MM.1S (cell line): ENCODE measurements around the gene ADGRF1.

Experiments used
- DNase-seq: peaks from one replicate; pipeline ENCODE4 v3.0.0-alpha.2; 2015
- H2AFZ ChIP-seq: fragments of 300-600 bp; sonication (generic); 2 replicates; pipeline ENCODE4 v1.6.0; 2016; ENCODE audit warnings: antibody characterized with exemption, low read length
- H3F3A ChIP-seq: fragments of 300-600 bp; sonication (generic); 2 replicates; pipeline ENCODE4 v1.6.1; 2016; ENCODE audit warnings: mild to moderate bottlenecking, antibody characterized with exemption, low read length, moderate library complexity, mixed read lengths; ENCODE audit not compliant: insufficient read depth
- H3K27ac ChIP-seq: fragments of 300-600 bp; sonication (generic); 2 replicates; pipeline ENCODE4 v1.5.1; 2016; ENCODE audit warnings: mild to moderate bottlenecking, low read length
- H3K27me3 ChIP-seq: fragments of 300-600 bp; sonication (generic); replicated peaks from 2 replicates; pipeline ENCODE4 v1.6.0; 2016; ENCODE audit warnings: low read length; ENCODE audit not compliant: insufficient read depth
- H3K36me3 ChIP-seq: fragments of 300-600 bp; sonication (generic); replicated peaks from 2 replicates; pipeline ENCODE4 v1.6.1; 2016; ENCODE audit warnings: mild to moderate bottlenecking, low read length, mixed read lengths; ENCODE audit not compliant: insufficient read depth
- H3K4me1 ChIP-seq: fragments of 300-600 bp; sonication (generic); 2 replicates; pipeline ENCODE4 v1.6.1; 2016; ENCODE audit warnings: low read length, mixed read lengths
- H3K4me2 ChIP-seq: fragments of 300-600 bp; sonication (generic); 2 replicates; pipeline ENCODE4 v1.6.0; 2016; ENCODE audit warnings: low read depth, low read length
- H3K4me3 ChIP-seq: fragments of 300-600 bp; sonication (generic); 2 replicates; pipeline ENCODE4 v1.5.1; 2016; ENCODE audit warnings: low read length, mixed read lengths
- H3K79me2 ChIP-seq: fragments of 300-600 bp; sonication (generic); 2 replicates; pipeline ENCODE4 v1.6.1; 2016; ENCODE audit warnings: mixed run types, low read length, mixed read lengths
- H3K9ac ChIP-seq: fragments of 300-600 bp; sonication (generic); 2 replicates; pipeline ENCODE4 v1.6.1; 2016; ENCODE audit warnings: low read length, mixed read lengths
- H3K9me2 ChIP-seq: fragments of 300-600 bp; sonication (generic); replicated peaks from 2 replicates; pipeline ENCODE4 v1.6.1; 2016; ENCODE audit warnings: mild to moderate bottlenecking, low read length, mixed read lengths; ENCODE audit not compliant: insufficient read depth
- H3K9me3 ChIP-seq: fragments of 300-600 bp; sonication (generic); replicated peaks from 2 replicates; pipeline ENCODE4 v1.6.1; 2016; ENCODE audit warnings: mild to moderate bottlenecking, low read length, mixed read lengths; ENCODE audit not compliant: insufficient read depth
- H4K20me1 ChIP-seq: fragments of 300-600 bp; sonication (generic); 2 replicates; pipeline ENCODE4 v1.6.1; 2016; ENCODE audit warnings: mild to moderate bottlenecking, low read length, moderate library complexity, mixed read lengths; ENCODE audit not compliant: insufficient read depth
- EZH2 ChIP-seq: fragments of 300-600 bp; sonication (generic); optimal IDR thresholded peaks from 2 replicates; pipeline ENCODE3; 2017; ENCODE audit warnings: low read depth, mild to moderate bottlenecking, antibody characterized with exemption, low read length, mixed read lengths
- EZH2phosphoT487 ChIP-seq: fragments of 300-600 bp; sonication (generic); IDR thresholded peaks from 2 replicates; pipeline ENCODE4 v1.6.1; 2018; ENCODE audit warnings: antibody characterized with exemption, low read length
- TF ChIP-seq, protein P1 (sequence below): fragments of 300-600 bp; sonication (generic); IDR thresholded peaks from 2 replicates; pipeline ENCODE4 v1.5.1; 2016; ENCODE audit warnings: antibody characterized with exemption, low read length, mixed read lengths

The ADGRF1 gene

DNA sequence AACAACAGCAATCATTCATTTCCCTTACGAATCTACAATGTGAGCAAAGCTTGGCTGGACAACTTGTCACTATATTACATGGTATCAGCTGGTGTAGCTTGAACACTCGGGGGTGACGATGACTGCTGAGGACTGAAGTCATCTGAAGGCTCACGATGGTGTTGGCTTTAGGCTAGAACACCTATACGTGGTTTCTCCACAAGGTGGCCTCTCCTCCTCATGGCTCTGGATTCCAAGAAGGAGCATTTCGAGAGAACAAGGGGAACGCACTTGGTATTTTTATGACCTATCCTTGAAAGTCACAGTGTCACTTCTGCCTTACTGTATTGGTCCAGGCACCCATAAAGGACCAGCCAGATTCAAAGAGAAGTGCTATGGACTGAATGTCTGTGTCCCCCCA lies 37.5 kb upstream of the ADGRF1 start:
- TF ChIP-seq EZH2phosphoT487 = no peak
- TF ChIP-seq EZH2 = no peak
- TF ChIP-seq, protein P1, sequence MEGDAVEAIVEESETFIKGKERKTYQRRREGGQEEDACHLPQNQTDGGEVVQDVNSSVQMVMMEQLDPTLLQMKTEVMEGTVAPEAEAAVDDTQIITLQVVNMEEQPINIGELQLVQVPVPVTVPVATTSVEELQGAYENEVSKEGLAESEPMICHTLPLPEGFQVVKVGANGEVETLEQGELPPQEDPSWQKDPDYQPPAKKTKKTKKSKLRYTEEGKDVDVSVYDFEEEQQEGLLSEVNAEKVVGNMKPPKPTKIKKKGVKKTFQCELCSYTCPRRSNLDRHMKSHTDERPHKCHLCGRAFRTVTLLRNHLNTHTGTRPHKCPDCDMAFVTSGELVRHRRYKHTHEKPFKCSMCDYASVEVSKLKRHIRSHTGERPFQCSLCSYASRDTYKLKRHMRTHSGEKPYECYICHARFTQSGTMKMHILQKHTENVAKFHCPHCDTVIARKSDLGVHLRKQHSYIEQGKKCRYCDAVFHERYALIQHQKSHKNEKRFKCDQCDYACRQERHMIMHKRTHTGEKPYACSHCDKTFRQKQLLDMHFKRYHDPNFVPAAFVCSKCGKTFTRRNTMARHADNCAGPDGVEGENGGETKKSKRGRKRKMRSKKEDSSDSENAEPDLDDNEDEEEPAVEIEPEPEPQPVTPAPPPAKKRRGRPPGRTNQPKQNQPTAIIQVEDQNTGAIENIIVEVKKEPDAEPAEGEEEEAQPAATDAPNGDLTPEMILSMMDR = no peak

DNA sequence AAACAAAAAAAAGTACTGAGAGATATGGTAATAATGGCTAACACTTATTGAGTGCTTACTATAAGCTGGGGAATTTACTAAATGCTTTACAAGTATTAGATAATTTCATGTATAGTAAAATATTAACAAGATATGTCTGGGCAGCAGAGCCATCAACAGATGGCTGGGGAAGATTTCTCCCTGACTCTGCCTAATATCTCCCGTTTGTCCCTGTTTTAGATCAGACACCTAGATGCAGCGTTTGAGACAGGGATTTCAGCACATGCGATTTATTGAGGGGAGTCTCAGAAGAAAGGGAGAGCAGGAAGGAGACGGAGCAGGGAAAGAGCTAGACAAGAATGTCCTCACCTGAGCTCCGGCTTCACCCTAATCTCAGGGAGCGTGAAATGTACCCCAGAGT lies 36.9 kb upstream of the ADGRF1 start:
- Histone ChIP-seq H3K27me3 (no peaks in the 10 kb centered on the region), H3K4me1 (no peaks in the 10 kb centered on the region), H2AFZ (no peak overlapping the region), H3K9me2 (no peaks in the 10 kb centered on the region), H3K27ac (no peak overlapping the region), H4K20me1 (no peaks in the 10 kb centered on the region), H3K4me2 (no peak overlapping the region), H3K79me2 (no peaks in the 10 kb centered on the region), H3K4me3 (no peak overlapping the region), H3K36me3 (no peaks in the 10 kb centered on the region), H3F3A (no peaks in the 10 kb centered on the region), H3K9me3 (no peaks in the 10 kb centered on the region), H3K9ac (no peak overlapping the region)
- no peak for DNase-seq
- TF ChIP-seq EZH2phosphoT487 = no peak
- TF ChIP-seq, protein P1 = no peak
- no peak for TF ChIP-seq EZH2

More for the DNA sequence above, 37.5 kb upstream of the ADGRF1 start:
- H4K20me1 ChIP-seq = no peaks in the 10 kb centered on the region
- H2AFZ ChIP-seq = no peak overlapping the region
- no peaks in the 10 kb centered on the region for H3F3A ChIP-seq
- H3K79me2 ChIP-seq = no peaks in the 10 kb centered on the region
- H3K9me2 ChIP-seq = no peaks in the 10 kb centered on the region
- H3K4me3 ChIP-seq = no peak overlapping the region
- H3K27me3 ChIP-seq = no peaks in the 10 kb centered on the region
- no peak overlapping the region for H3K9ac ChIP-seq
- no peak for DNase-seq
- H3K27ac ChIP-seq = no peak overlapping the region
- H3K9me3 ChIP-seq = no peaks in the 10 kb centered on the region
- H3K36me3 ChIP-seq = no peaks in the 10 kb centered on the region
- no peak overlapping the region for H3K4me2 ChIP-seq
- no peaks in the 10 kb centered on the region for H3K4me1 ChIP-seq

DNA sequence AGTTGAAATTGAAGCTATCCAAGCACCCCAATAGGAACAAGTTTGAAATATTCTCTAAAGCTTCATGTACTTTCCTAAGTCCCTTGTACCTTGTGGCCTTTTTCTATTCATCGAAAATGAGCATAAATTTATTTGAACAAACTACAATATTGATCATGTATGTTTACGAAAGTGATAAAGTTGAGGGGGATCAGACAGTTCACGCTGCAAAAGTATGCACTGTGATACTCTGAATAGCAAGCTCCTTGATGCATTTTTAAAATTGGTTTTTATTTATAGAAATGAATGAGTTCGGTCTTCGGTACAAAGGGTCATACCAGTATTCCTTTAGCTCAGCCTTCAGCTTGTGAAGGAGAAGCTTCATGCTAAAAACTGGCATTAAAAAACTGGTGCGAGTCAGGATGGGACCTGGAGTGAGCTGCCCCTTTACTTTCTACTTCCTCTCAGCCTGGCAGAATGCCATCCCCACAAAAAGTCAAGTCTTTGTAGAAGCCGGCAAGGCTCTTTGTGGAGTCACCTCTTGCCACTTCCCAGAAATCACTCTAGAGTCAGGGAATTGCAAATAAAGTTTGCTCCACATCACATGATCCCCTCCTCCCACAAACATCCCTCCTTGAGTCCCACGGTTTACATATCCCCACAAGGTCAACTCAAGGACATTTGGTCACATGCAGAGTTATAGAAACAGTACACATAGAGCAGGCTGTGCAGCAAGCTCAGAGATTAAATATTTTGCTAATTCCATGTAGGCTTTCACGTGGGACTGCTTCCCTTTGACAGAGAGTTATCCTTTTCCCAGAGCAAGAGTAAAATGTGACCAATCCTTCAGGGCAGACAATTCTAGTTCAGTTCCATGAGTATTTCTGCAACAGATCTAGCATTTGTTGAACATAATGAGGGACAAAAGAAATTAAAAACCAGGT lies 34.6 kb upstream of the ADGRF1 start:
- no peak overlapping the region for H2AFZ ChIP-seq
- DNase-seq = no peak
- no peak for TF ChIP-seq EZH2
- no peak for TF ChIP-seq EZH2phosphoT487
- TF ChIP-seq, protein P1 = no peak
- no peaks in the 10 kb centered on the region for H3K9me2 ChIP-seq
- H3K4me1 ChIP-seq = no peaks in the 10 kb centered on the region
- H3K27me3 ChIP-seq = no peaks in the 10 kb centered on the region
- H3K27ac ChIP-seq = no peak overlapping the region
- H3K9ac ChIP-seq = no peak overlapping the region
- no peaks in the 10 kb centered on the region for H3F3A ChIP-seq
- no peaks in the 10 kb centered on the region for H3K36me3 ChIP-seq
- H3K4me2 ChIP-seq = no peak overlapping the region
- H3K79me2 ChIP-seq = no peaks in the 10 kb centered on the region
- H3K4me3 ChIP-seq = no peak overlapping the region
- no peaks in the 10 kb centered on the region for H4K20me1 ChIP-seq
- no peaks in the 10 kb centered on the region for H3K9me3 ChIP-seq
